Uterus (tissue), 4 donors: Measurements from ENCODE around the gene PLA2G4F. TPM values are rescaled to one million over a fixed set of nuclear protein-coding genes. Genes with fewer than 3 reads are reported as not detected.

Source experiments
- DNase-seq, 2 donors: peaks; one replicate each; pipeline ENCODE4 v3.0.0-alpha.2; 2019 to 2020
- H3K27ac ChIP-seq, 2 donors: fragments of 200-600 bp; sonication (generic); 1 replicate in 1 of 2; 2 replicates in 1 of 2; pipeline ENCODE4 v1.5.1; 2016 to 2018
- H3K27me3 ChIP-seq, 2 donors: fragments of 200-600 bp; sonication (generic); one replicate each; pipeline ENCODE4 v1.5.1; 2018 to 2019; ENCODE audit warnings: control low read depth in 1 of 2
- H3K36me3 ChIP-seq, 2 donors: fragments of 200-600 bp; sonication (generic); one replicate each; pipeline ENCODE4 v1.5.1; 2019; ENCODE audit warnings: control low read depth in 1 of 2
- H3K4me1 ChIP-seq, 2 donors: fragments of 200-600 bp; sonication (generic); one replicate each; pipeline ENCODE4 v1.5.1; 2018 to 2019; ENCODE audit warnings: control low read depth in 1 of 2
- H3K4me3 ChIP-seq, 2 donors: fragments of 200-600 bp; sonication (generic); 1 replicate in 1 of 2; 2 replicates in 1 of 2; pipeline ENCODE4 v1.5.1; 2018 to 2019; ENCODE audit warnings: mild to moderate bottlenecking in 1 of 2
- H3K9me3 ChIP-seq, 2 donors: fragments of 200-600 bp; sonication (generic); one replicate each; pipeline ENCODE4 v1.5.1; 2019; ENCODE audit warnings: control low read depth in 1 of 2
- CTCF ChIP-seq, 4 experiments: fragments of 200-600 bp in 2 of 4; fragments of 450-650 bp in 2 of 4; sonication (generic) in 2 of 4; IDR thresholded peaks; one replicate each; pipeline ENCODE4 v1.5.1; 2016 to 2019; ENCODE audit warnings: antibody characterized with exemption in 4 of 4, mild to moderate bottlenecking in 2 of 4, moderate library complexity in 1 of 4
- POLR2A ChIP-seq, 2 donors: fragments of 450-650 bp; IDR thresholded peaks; one replicate each; pipeline ENCODE4 v1.6.1; 2016; ENCODE audit warnings: antibody characterized with exemption in 2 of 2, mild to moderate bottlenecking in 1 of 2, moderate library complexity in 1 of 2
- intact Hi-C: fragments of 100-400 bp; cut with DNase I; formaldehyde crosslinking; loops from one replicate; pipeline ENCODE4 v1.15.1; 2023; ENCODE audit warnings: low total_unique reads
- total RNA-seq, 4 donors: library from RNA; depleted of rRNA in 3 of 4; stranded (reverse); fragments of >200 nt in 3 of 4; gene quantifications; one replicate each; pipeline versions ENCODE4 v1.1.0 to v1.2.4, GENCODE V29; 2014 to 2023
- donor health status: DM: yes; HTN: yes; CAD: no.

Gene PLA2G4F
- total RNA-seq, 4 donors from 2014 or later, result 0.26 to 1.5 (median 0.29) TPM; not detected in 1

DNA sequence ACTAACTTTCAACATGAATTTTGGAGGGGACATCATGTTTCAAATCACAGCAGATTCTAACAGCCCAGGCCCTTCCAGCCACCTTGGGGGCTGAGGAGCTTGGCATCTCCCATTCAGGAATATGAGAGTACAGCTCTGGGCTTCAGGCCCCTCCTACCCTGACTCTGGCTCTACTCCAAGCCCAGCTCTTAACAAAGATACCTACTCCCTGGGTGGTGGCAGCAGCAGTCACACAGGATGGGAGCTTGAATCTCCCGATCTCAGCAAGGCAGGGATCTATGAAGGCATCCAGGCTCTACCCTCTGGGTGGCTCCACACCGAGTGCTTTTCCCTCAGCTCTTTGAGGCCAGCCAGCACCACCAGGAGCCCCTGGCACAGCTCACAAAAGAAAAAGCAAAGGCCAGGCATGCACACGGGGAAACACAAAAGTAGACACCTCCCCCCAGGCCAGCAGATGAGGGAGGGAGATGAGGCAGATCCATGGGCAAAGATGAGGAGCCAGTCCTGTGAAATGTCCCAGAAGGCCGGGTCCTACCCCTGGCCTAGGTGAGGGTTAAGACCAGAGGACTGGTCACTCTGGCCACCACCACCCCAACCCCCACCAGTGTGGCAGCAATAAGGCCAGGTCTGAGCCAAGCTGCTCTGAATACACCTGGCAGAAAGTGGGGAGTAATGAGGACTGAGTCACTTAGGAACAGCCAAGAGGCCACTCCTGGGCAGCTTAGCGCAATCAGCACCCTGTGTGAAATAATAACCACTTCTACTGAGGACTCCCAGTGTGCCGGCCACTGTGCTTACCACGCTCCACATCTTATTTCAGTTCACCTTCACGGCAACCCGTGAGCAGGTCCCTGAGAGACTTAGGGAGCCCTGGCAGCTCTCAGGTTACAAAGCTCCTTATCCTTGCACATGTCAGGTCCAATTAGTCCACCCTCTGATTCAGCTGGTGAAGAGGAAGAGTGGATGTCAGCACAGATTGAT, 24.3 kb downstream of the PLA2G4F start:
- H3K27me3 ChIP-seq, result no peaks in the 10 kb centered on the region
- DNase-seq, result no peak
- intact Hi-C loops, result no loop called here
- no peak overlapping the region for H3K27ac ChIP-seq
- H3K9me3 ChIP-seq, result no peaks in the 10 kb centered on the region
- TF ChIP-seq CTCF (IDR thresholded peaks at IDR 0.05) (no peak), POLR2A (IDR thresholded peaks at IDR 0.05) (no peak)
- H3K4me3 ChIP-seq, result no peak overlapping the region
- no peaks in the 10 kb centered on the region for H3K4me1 ChIP-seq
- no peaks in the 10 kb centered on the region for H3K36me3 ChIP-seq

DNA sequence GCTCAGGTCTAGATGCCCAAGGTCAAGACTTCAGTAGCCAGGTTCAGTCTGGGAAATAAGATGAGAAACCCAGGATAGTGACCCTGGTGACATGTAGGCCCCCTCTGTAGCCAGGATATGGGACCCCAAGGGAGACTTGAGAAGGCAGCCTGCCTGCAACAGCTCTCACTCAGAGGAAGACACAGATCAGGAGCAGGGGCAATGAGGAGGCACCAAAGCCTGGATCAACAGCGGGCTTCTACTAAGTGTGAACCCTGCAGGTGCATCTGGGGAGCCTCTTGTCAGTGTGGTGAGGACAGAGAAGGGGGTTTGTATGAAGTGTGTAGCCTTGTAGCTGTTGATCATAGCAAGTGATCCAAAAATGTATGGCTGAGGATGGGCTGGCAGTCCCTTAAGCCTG, 25.4 kb downstream of the PLA2G4F start:
- DNase-seq, result no peak
- no peaks in the 10 kb centered on the region for H3K9me3 ChIP-seq
- intact Hi-C loops, result no loop called here
- no peaks in the 10 kb centered on the region for H3K36me3 ChIP-seq
- no peaks in the 10 kb centered on the region for H3K4me1 ChIP-seq
- no peak overlapping the region for H3K27ac ChIP-seq
- TF ChIP-seq POLR2A (IDR thresholded peaks at IDR 0.05), result no peak
- TF ChIP-seq CTCF (IDR thresholded peaks at IDR 0.05), result no peak
- no peaks in the 10 kb centered on the region for H3K27me3 ChIP-seq
- H3K4me3 ChIP-seq, result no peak overlapping the region

- H3K27ac ChIP-seq, result no peak overlapping the region
- no peaks in the 10 kb centered on the region for H3K27me3 ChIP-seq
- intact Hi-C loops, result no loop called here
- no peak overlapping the region for H3K4me3 ChIP-seq
- H3K4me1 ChIP-seq, result no peaks in the 10 kb centered on the region
- no peak for DNase-seq
- H3K36me3 ChIP-seq, result no peaks in the 10 kb centered on the region
- no peaks in the 10 kb centered on the region for H3K9me3 ChIP-seq
- TF ChIP-seq CTCF (IDR thresholded peaks at IDR 0.05), result no peak
- TF ChIP-seq POLR2A (IDR thresholded peaks at IDR 0.05), result no peak
Measured at GRCh38 chr15:42130246-42130986, 26.0 kb downstream of the PLA2G4F start.

- DNase-seq, result no peak
- H3K36me3 ChIP-seq, result no peaks in the 10 kb centered on the region
- TF ChIP-seq CTCF (IDR thresholded peaks at IDR 0.05) (no peak), POLR2A (IDR thresholded peaks at IDR 0.05) (no peak)
- intact Hi-C loops, result no loop called here
- H3K9me3 ChIP-seq, result no peaks in the 10 kb centered on the region
- H3K4me3 ChIP-seq, result no peak overlapping the region
- no peaks in the 10 kb centered on the region for H3K4me1 ChIP-seq
- no peak overlapping the region for H3K27ac ChIP-seq
- H3K27me3 ChIP-seq, result no peaks in the 10 kb centered on the region
Measured at GRCh38 chr15:42129364-42129763, 27.1 kb downstream of the PLA2G4F start.

GRCh38 chr15:42128476-42128875, 28.0 kb downstream of the PLA2G4F start:
- H3K27me3 ChIP-seq, result no peaks in the 10 kb centered on the region
- intact Hi-C loops, result no loop called here
- no peak overlapping the region for H3K4me3 ChIP-seq
- H3K36me3 ChIP-seq, result no peaks in the 10 kb centered on the region
- H3K4me1 ChIP-seq, result no peaks in the 10 kb centered on the region
- no peak for TF ChIP-seq POLR2A (IDR thresholded peaks at IDR 0.05)
- no peak for TF ChIP-seq CTCF (IDR thresholded peaks at IDR 0.05)
- no peak for DNase-seq
- no peak overlapping the region for H3K27ac ChIP-seq
- H3K9me3 ChIP-seq, result no peaks in the 10 kb centered on the region
